Endometrial microvascular endothelial cells (primary cell): ENCODE results near the gene RAB8B. TPM values are rescaled to one million over a fixed set of nuclear protein-coding genes. Genes with fewer than 3 reads are reported as not detected.
"Not testable (repeated sequence)": the region's sequence is repeated elsewhere in the genome, so short reads cannot be mapped to it uniquely, and the experiment has no call there.

ENCODE experiments used
- in situ Hi-C: cut with HindIII; loops from 2 replicates; pipeline ENCODE4 v1.10.0; 2017; ENCODE audit warnings: low sequenced_read_pairs, low pct_unique_long_range_greater_than_20kb; ENCODE audit errors: inconsistent ontology term
- total RNA-seq: library from RNA; depleted of rRNA; stranded (reverse); fragments of >200 nt; gene quantifications from one replicate; pipeline ENCODE4 v1.2.3, GENCODE V29; 2015; ENCODE audit errors: inconsistent ontology term

RAB8B gene
- total RNA-seq, 1 donor from 2014 or later = 35.9 TPM

DNA sequence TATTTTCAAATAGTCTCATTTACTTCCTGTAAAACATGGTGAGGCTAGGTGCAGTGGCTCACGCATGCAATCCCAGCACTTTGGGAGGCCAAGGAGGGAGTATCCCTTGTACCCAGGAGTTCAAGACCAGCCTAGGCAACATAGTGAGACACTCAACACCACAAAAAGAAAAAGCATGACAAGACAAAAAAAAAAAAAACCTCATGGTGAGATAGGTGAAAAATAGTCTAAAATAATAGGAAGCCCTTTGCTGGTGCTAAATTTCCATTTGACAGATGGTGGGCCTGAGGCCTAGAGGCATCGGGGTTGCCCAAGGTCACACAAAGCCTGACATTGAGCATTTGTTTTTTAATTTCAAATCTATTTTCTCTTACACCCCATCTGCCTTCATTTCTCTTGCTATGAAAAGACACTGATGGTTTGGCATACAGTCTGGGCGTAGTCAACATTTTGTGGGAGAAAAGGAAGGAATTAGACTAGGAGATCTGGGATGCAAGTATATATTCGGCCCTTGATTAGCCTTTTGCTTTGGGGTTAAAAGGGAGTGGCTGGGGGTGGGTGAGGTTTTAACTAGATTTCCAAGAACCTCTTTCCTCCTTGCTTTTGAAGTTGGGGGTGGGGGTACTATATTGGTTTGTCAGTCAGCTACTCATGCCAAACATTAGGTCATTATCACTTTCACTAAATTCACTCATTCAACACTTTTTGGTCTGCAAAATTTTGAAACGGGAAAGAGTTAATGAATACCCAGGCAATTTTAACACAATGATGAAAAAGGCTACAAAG, 11.3 kb downstream of the RAB8B start:
- in situ Hi-C loops = no loop called here

DNA sequence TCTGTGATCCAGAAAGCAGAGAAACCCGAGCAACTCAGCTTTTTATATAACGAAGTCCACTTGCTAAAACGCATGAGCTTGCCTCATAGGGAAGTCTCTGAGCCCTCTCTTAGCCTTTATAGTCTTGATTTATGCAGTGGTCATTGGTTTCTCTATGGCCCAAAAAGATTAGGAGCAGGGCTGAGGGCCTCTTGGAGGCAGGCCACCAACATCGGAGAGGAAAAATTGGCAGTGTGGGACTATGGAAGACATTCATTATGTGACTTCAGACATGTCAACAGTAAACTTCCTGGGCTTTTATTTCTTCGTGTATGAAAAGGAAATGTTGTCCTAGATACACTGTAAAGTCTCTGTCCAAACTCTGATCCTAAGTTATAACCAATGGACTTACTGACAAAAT, 13.5 kb downstream of the RAB8B start:
- in situ Hi-C loops = no loop called here

DNA sequence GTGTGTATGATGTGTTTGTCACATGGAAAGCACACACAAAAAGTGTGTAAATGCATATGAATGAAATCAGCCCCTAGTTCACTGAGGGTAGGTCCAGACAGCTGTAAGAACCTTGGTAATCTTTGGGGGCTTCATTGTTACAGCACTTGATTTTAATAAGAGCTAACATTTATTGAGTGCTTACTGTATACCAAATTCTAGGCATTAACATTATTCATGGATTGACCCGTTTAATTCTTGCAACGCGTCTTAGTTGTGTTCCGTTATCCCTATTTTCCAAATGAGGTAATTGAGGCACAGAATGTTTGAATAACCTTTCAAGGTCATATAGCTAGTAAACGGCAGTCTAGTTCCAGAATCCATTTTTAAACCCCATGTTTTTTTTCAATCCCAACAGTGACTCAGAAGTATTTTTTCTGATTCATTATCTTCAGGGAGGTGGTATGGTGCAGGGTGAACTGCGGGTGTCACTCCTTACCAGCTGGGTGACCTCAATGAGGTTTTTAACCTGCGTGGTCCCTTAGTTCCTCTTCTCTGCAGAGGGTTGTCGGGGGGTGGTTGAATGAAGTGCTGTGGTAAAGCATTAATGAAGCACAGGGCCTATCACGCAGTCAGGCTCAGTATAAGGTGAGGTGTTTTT, 14.2 kb downstream of the RAB8B start:
- in situ Hi-C loops = no loop called here

DNA sequence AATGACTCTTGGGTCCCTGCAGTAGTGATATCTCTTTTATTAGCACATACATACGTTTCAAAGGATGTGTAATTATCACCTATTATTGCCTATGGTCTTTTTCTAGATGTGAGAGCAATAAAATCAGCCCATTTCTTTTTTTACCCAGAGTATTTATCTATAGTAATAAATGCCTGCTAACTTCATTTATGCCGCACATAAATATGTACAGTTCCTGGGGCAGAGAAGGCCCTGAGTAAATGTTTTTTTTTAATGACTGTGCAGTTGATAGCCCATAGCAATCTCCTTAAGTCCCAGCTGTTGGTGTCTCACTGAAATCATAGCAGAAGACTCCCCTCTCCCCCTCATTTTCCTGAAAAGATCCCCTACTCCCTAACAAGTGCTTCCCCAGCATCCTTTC, 16.7 kb downstream of the RAB8B start:
- in situ Hi-C loops = no loop called here

DNA sequence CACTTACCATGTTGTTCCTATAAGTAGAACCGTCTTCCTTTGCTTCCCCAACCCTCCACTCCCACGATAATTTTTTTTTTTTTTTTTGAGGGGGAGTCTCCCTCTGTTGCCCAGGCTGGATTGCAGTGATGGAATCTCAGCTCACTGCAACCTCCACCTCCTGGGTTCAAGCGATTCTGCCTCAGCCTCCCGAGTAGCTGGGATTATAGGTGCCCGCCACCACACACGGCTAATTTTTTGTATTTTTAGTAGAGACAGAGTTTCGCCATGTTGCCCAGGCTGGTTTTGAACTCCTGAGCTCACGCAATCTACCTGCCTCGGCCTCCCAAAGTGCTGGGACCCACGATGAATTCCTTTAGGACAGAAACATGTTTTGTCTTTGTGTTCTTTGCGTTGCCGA, 19.4 kb downstream of the RAB8B start:
- in situ Hi-C loops = not testable (repeated sequence)

DNA sequence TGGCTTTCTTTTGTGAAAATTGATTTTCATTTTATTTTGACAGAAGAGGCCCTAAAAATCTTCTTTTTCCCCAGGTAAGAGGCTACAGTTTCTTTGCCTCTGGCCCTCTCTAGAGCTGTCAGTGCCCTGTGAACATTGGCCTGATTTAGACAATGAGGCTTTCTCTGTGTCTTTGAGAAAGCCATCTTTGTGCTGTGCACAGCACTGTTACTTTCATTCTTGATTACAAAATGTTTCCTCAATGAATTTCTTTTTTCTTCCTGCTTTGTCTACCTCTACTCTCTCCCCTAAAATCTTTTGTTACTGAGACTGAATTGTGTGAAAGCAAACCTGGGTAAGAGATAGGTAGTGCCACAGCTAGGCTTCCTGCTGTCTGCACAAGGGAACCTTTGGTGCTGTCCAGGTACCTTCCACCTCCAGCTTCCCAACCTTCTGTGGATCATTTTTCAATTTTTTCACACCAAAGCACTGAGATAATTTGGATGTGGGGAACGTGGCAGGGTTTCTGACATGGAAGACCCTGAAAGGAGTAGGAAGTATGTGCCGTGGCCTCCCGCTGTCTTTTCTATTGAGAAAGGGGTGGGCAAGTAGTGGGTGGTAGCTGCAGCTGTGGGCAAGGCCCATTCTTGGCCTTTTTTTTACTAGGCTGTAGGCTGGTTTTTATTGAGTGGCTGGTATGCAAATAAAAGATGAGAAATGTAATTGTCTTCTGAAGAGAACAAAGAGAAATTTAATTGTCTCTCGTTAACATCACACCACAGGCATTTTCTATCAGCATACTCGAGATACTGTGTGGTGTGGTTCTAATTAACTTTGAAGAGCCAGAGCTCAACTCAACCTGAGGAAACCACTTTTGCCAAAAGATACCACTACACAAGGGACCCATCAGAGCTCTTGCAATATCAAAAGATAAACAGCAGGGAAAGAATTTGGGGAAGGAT, 21.0 kb downstream of the RAB8B start:
- in situ Hi-C loops = no loop called here

DNA sequence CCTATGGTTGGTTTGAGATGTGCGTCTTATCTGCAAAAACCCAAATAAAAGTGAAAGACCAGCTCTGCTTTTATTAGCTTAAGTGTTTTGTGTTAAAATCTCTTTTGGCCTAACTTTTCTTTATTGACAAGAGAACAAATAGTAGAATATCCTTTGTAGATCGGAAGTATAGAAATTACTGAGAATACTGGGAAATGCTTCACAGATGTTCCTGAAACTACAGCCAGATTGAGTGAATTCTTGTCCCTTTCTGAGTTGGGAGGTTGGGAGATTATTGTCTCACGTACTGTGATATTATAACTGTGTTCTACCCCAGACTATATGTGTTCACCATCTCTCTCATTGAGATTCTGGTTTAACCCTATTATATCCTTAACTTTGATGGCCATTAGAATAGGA, 21.7 kb downstream of the RAB8B start:
- in situ Hi-C loops = no loop called here

DNA sequence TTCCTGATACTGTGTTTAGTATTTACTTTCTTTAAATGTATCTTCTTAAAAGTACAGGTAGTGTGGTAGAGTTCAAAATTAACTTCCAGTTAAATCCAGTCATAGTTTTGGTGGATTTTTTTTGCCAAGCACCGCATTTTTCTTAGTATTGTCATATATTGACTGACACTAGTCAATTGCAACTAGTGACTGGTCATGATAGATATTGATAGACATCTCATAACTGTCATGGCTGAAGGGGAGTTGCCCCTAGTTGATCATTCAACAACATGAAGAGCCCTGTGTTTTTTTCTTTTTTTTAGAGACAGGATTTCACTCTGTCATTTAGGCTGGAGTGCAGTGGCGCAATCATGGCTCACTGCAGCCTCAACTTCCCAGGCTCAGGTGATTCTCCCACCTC, 22.1 kb downstream of the RAB8B start:
- in situ Hi-C loops = no loop called here

DNA sequence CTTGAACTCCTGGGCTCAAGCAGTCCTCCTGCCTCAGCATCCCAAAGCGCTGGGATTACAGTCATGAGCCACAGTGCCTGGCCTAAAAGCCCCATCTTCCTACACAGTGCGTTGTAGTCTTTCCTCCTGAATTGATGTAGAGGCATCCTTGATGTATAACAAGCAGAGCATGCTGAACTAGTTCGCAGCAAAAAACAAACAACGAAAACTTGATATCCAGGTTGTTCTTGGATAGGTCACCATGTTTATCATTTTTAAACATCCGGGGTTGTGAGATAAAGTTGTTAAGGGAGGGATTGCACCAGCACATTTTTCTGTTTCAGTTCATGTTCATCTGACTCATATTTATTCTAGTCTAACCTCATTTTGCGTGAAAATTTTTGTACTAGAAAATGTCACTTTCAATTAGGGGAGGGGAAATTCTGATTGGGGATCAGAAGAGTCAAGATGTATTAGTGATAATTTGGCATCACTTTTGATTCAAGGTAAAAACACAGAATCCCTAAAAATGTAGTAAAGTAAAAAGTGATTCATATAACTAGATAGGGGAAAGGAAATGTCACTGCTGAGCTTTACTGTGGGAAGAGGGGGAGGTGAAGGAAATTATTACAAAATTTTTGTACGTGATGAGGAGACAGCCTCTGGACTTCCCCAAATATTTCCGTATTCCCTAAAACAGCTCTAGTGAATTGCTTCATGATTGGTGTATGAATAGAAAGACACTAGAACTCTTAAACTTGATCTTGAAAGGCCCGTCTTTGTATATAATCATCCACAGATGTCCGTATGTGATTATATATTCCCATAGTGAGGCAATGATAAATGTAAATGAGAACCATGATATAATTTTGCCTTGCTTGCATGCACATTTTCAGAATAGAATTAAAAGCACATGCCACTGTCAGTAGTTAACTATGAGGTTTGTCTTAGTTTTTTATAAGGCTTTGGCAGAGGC, 22.9 kb downstream of the RAB8B start:
- in situ Hi-C loops = no loop called here

DNA sequence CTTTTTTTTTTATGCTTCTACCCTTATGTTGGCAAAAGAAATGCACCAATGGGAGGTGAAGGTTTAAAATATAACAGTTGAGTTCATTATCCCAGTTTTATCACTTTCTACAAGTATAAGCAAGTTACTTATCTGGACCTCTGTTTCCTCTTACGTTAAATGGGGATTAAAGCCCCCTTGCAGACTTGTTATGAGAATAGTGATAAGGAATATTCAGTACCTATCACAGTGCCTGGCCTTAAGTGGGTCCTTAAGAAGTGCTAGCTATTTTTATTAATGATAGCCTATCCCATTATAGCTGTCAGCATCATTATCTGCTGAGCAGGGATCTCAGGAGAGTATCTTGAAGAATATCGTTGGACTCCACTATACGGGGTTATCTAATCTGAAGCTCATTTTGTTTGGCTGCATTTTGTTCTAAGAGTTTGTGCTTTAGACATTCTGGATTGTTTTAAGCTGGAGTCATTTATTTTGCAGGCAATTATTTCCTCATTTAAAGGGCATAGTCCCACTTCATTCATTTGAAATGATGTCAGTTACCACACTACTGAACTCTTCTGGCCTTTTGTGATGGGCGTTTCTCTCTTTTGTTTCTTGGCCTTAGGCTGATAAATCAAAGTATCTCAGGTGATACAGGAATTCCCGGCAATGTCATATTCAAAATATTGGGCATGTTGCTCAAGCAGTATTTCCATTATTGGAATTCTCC, 28.8 kb downstream of the RAB8B start:
- in situ Hi-C loops = no loop called here

DNA sequence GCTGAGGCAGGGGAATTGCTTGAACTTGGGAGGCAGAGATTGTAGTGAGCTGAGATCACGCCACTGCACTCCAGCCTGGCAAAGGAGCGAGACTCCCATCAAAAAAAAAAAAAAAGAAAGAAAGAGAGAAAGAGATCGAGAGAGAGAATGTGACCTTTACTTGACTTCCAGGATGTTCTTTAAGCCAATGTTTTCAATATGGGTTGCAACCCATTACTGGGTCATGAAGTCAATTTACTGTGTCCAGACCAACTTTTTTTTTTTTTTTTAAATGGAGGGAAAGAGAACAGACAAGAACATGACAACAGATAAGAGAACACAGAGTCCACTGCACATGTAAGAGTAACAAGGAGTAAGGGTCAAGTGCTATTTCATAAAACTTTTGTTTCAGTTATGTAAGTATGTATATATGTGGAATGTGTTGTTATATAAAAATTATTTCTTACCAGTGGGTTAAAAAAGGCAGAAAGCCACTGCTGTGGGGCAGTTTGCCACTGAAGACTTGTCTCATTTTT, 29.8 kb downstream of the RAB8B start:
- in situ Hi-C loops = no loop called here

DNA sequence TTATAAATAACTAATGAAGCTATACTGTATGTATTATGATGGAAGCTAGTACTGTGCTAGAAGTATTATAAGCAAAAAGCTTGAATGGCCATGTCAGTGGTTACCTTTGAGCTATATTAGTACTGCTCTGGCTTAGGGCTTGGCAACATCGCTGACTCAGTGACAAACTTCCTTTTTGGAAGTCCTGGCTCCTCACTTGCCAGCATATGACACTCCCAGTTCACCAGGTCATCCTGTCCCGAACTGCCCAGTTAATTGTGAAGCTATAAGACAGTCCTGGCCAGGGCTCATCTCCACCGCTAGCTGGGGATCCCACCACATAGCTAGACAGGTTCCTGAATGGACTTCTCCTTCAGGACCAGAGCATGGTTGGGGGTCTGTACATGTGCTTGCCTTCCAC, 31.9 kb downstream of the RAB8B start:
- in situ Hi-C loops = no loop called here

DNA sequence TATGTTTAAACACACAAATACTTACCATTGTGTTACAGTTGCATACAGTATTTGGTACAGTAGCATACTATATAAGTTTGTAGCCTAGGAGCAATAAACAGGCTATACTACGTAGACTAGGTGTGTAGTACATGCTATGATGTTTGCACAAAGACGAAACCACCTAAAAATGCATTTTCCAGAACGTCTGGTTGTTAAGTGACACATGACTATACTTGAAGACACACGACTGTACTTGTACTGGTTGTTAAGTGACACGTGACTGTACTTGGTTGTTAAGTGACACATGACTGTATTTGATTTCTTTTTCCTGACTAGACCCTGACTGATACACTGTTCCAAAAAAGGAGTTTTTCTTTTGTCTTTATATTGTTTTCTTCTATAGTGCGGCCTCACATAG, 34.1 kb downstream of the RAB8B start:
- in situ Hi-C loops = no loop called here

DNA sequence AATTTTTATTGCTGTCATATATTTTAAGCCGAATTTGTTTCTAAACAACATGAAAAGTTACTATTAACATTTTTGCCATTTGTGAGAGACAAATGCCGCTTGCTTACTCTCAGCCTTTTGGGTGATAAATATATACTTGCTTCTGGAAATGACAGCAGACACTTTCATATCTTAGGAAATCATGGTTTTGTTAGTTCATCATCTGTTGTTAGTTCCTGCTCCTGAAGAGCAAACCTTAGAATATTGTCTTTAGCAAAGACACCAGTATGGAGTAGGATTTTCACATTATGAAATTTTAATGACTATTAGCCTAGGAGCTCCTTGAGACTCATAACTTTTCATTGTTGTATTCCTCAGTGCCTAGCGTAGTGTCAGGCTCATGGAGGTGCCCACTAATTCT, 36.0 kb downstream of the RAB8B start:
- in situ Hi-C loops = no loop called here

DNA sequence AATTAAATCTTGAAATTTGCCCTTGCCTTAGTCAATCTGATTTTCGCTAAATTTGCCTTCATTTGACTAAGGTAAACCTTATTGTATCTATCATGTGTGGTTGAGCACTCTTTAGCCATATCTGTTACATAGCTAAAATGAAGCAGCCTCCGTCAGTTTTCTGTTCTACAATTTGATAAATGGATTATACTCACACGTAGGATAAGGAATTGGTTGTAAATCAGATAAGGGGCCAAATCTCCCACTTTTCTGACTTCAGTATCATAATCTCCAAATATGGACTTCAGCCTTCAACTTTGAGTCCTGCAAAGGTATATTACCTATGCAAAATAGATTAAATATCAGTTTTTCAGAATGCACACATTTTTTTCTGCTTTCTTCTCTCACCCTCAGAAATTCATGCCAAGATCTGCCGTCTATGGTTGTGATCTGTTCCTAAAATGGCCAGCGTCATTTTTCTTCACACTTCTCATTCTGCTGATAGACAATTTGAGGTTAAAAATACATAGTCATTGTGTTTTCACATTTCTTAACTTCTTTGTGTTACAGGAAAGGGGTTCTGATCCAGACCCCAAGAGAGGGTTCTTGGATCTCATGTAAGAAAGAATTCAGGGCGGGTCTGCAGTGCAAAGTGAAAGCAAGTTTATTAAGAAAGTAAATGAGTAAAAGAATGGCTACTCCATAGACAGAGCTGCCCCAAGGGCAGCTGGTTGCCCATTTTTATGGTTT, 36.9 kb downstream of the RAB8B start:
- in situ Hi-C loops = no loop called here

DNA sequence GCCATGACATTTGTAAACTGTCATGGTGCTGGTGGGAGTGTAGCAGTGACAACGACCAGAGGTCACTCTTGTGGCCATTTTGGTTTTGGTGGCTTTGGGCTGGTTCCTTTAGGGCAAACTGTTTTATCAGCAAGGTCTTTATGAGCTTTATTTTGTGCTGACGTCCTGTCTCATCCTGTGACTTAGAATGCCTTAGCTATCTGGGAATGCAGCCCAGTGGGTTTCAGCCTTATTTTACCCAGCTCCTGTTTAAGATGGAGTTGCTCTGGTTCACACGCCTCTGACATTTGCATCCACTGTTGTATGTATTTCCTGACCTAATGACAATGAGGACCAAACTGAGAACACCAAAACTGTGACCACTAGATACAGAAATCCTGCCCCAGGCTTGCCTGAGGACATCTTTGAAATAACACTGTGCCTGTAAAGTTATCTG, 37.6 kb downstream of the RAB8B start:
- in situ Hi-C loops = no loop called here

DNA sequence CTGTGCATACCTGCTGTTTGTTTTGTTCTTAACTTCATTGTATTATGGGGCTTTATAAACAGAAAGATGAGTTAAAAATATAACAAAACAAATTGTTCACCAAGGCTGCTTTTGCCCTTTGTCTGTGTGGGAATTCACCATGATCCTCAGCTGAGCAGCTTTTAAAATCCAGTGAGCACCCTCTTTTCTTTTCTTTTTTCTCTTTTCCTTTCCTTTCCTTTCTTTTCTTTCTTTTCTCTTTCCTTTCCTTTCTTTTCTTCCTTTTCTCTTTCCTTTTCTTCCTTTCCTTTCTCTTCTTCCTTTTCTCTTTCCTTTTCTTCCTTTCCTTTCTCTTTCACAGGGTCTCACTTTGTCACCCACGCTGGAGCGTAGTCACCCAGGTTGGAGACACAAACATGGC, 38.3 kb downstream of the RAB8B start:
- in situ Hi-C loops = no loop called here
